Right lobe of liver (tissue), 6 donors: ENCODE data around the gene ERC2. TPM values are rescaled to one million over a fixed set of nuclear protein-coding genes. Genes with fewer than 3 reads are reported as not detected.

Source experiments
- ATAC-seq, 4 donors: fragments of 200-7000 bp; cut with Tn5 transposase; one replicate each; pipeline ENCODE4 v1.9.1; 2020; ENCODE audit warnings: mild to moderate bottlenecking in 4 of 4, moderate library complexity in 4 of 4
- DNase-seq, 3 donors: peaks; one replicate each; pipeline ENCODE4 v3.0.0-alpha.2; 2020
- H3K27ac ChIP-seq, 3 donors: fragments of 200-600 bp; one replicate each; pipeline ENCODE4 v1.8.0; 2022
- H3K27me3 ChIP-seq, 2 donors: fragments of 200-600 bp; one replicate each; pipeline ENCODE4 v1.8.0; 2022
- H3K36me3 ChIP-seq, 4 donors: fragments of 200-600 bp; sonication (generic) in 1 of 4; one replicate each; pipeline versions ENCODE4 v1.5.1 to v1.8.0; 2017 to 2022; ENCODE audit warnings: control low read depth in 1 of 4
- H3K4me1 ChIP-seq, 4 donors: fragments of 200-600 bp; sonication (generic) in 1 of 4; one replicate each; pipeline versions ENCODE4 v1.5.1 to v1.8.0; 2017 to 2022; ENCODE audit warnings: control low read depth in 1 of 4
- H3K4me3 ChIP-seq, 3 donors: fragments of 200-600 bp; one replicate each; pipeline ENCODE4 v1.8.0; 2022
- H3K9me3 ChIP-seq, 4 donors: fragments of 200-600 bp; sonication (generic) in 1 of 4; one replicate each; pipeline versions ENCODE4 v1.5.1 to v1.8.0; 2017 to 2022; ENCODE audit warnings: control low read depth in 1 of 4
- POLR2A ChIP-seq: fragments of 450-650 bp; IDR thresholded peaks from one replicate; pipeline ENCODE4 v1.6.1; 2017; ENCODE audit warnings: antibody characterized with exemption, mild to moderate bottlenecking
- WGBS: methylation state at CpG from one replicate; pipeline ENCODE4 v1.1.6; 2018; ENCODE audit warnings: low coverage, low lambda C conversion rate; ENCODE audit not compliant: insufficient coverage; ENCODE audit errors: missing lambda C conversion rate; 5-methylcytosine and 5-hydroxymethylcytosine counted together
- intact Hi-C, 2 donors: fragments of 100-400 bp; cut with DNase I; formaldehyde crosslinking; loops; one replicate each; pipeline versions ENCODE4 v1.11.2 to v1.14.1; 2022
- total RNA-seq, 6 experiments: library from RNA; depleted of rRNA in 2 of 6; stranded (reverse); fragments of >200 nt in 2 of 6; fragmentation: NEBNext Ultra II Directional in 3 of 6; extraction: Animal tissue kit (Norgen Biotek cat#: 25700) in 3 of 6; gene quantifications; one replicate each; pipeline versions ENCODE4 v1.1.0 to v1.2.4, GENCODE V29; 2016 to 2023
- TF ChIP-seq, protein P1 (sequence below), 4 donors: fragments of 200-600 bp in 3 of 4; fragments of 450-650 bp in 1 of 4; IDR thresholded peaks; one replicate each; pipeline versions ENCODE4 v1.5.1 to v1.8.0; 2016 to 2022; ENCODE audit warnings: antibody characterized with exemption in 4 of 4, mild to moderate bottlenecking in 2 of 4
- donor health status: DM: no; HTN: yes; CAD: no.
- donor health status: DM: no; HTN: no; CAD: no.
- donor health status: DM: no; HTN: no; CAD: no.
- donor health status: DM: no; HTN: yes; CAD: no.
- donor health status: DM: no; HTN: yes; CAD: no.

Gene ERC2
- total RNA-seq, 6 experiments from 2014 or later, result not detected

DNA sequence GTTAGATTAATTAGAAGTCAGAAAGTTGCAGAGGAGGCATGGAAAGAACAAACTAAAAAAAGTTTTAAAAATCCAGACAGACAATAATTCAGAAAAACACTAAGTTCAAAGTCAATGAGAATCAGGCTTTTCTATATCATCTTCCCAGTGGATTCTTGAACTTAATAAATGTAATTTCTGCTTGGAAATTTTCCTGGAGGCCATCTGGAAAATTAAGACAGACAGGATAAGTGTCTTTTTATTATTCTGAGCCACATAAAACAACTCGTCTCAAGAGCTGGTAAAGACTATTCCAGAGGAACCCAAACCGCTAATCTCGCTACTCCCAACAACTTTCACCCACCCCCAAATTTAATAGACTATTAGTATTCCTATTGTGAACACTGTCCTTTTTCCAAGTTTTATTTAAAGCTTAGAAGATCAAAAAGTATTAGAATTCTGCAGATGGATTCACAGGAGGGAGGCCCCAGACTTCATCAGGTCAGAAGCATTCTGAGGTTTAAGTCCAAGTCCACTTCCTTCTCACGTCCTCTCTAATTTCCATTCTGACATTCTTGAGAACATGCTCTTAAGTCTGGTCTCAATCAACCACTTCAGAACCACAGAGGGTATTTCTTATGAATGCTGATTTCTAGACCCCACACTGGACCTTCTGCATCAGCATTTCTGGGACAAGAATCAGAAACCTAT, 61.3 kb downstream of the ERC2 start:
- Histone ChIP-seq H3K27me3 (no peaks in the 10 kb centered on the region), H3K4me3 (no peak overlapping the region), H3K36me3 (no peaks in the 10 kb centered on the region), H3K27ac (no peak overlapping the region), H3K4me1 (no peaks in the 10 kb centered on the region), H3K9me3 (no peaks in the 10 kb centered on the region)
- intact Hi-C loops, result no loop called here
- no peak for ATAC-seq
- no peak for TF ChIP-seq POLR2A
- TF ChIP-seq, protein P1, sequence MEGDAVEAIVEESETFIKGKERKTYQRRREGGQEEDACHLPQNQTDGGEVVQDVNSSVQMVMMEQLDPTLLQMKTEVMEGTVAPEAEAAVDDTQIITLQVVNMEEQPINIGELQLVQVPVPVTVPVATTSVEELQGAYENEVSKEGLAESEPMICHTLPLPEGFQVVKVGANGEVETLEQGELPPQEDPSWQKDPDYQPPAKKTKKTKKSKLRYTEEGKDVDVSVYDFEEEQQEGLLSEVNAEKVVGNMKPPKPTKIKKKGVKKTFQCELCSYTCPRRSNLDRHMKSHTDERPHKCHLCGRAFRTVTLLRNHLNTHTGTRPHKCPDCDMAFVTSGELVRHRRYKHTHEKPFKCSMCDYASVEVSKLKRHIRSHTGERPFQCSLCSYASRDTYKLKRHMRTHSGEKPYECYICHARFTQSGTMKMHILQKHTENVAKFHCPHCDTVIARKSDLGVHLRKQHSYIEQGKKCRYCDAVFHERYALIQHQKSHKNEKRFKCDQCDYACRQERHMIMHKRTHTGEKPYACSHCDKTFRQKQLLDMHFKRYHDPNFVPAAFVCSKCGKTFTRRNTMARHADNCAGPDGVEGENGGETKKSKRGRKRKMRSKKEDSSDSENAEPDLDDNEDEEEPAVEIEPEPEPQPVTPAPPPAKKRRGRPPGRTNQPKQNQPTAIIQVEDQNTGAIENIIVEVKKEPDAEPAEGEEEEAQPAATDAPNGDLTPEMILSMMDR (IDR thresholded peaks at IDR 0.05), result no peak
- 86% methylated on average over 4 of the region's 4 CpGs for WGBS
- DNase-seq, result no peak

DNA sequence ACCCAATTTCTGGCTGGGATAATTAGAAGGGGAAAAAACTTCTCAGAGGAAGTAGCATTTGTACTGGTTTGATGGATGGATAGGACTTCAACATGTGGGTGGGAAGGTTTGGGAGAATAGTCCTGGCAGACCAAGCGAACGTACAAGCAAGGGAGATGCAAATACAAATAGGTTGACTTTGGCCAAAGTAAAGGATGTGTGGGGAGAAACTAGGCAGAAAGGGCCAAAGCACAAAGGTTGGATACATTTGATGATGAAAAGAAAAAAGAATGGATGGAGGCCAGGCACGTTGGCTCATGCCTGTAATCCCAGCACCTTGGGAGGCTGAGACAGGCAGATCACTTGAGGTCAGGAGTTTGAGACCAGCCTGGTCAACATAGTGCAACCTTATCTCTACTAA, 63.4 kb downstream of the ERC2 start:
- TF ChIP-seq POLR2A, result no peak
- TF ChIP-seq, protein P1 (IDR thresholded peaks at IDR 0.05), result no peak
- no peaks in the 10 kb centered on the region for H3K9me3 ChIP-seq
- no peaks in the 10 kb centered on the region for H3K4me1 ChIP-seq
- H3K27ac ChIP-seq, result no peak overlapping the region
- no peaks in the 10 kb centered on the region for H3K36me3 ChIP-seq
- 24% methylated on average over 3 of the region's 3 CpGs for WGBS
- ATAC-seq (peak in 2 of 4 donors; percentile 33 to 63), DNase-seq (peak in 1 of 3 donors; percentile 51)
- H3K27me3 ChIP-seq, result no peaks in the 10 kb centered on the region
- intact Hi-C loops, result no loop called here
- no peak overlapping the region for H3K4me3 ChIP-seq

DNA sequence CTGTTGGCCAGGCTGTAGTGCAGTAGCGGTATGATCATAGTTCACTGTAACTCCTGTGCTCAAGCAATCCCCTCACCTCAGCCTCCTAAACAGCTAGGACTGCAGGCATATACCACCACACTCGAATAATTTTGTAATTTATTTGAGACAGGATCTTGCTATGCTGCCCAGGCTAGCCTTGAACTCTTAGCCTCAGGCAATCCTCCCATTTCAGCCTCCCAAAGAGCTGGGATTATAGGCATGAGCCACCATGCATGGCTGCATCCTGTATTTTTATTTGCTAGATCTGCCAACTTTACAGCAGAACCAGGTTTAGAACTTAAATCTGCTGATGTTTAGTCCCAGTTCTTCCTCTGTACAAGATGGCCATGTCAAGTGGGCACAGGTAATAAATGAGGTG, 69.6 kb downstream of the ERC2 start:
- Histone ChIP-seq H3K27me3 (no peaks in the 10 kb centered on the region), H3K27ac (no peak overlapping the region), H3K9me3 (no peaks in the 10 kb centered on the region), H3K36me3 (no peaks in the 10 kb centered on the region), H3K4me3 (no peak overlapping the region), H3K4me1 (no peaks in the 10 kb centered on the region)
- no peak for DNase-seq
- 80% methylated on average over 2 of the region's 2 CpGs for WGBS
- intact Hi-C loops, result no loop called here
- TF ChIP-seq, protein P1 (IDR thresholded peaks at IDR 0.05), result no peak
- no peak for TF ChIP-seq POLR2A
- ATAC-seq, result no peak

DNA sequence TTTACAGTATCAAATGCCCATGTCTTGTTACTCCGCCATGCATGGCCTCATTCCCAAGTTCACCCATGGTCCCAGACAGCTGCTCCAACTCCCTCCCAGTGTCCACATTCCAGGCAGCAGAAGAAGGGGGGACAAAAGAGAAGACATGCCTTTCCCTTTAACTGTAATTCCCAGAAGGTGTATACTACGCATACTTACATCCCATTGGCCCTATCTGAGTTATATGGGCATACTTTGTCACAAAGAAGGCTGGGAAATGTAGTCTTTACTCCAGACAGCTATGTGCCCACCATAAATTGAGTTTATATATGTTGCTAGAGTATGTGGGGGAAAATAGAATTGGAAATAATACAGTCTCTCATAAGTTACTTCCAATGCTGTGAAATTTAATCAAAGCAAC, 70.5 kb downstream of the ERC2 start:
- no peak overlapping the region for H3K4me3 ChIP-seq
- ATAC-seq, result no peak
- DNase-seq, result no peak
- no peaks in the 10 kb centered on the region for H3K36me3 ChIP-seq
- no peaks in the 10 kb centered on the region for H3K27me3 ChIP-seq
- 82% methylated on average over 2 of the region's 2 CpGs for WGBS
- no peaks in the 10 kb centered on the region for H3K9me3 ChIP-seq
- H3K4me1 ChIP-seq, result no peaks in the 10 kb centered on the region
- no peak overlapping the region for H3K27ac ChIP-seq
- intact Hi-C loops, result no loop called here
- TF ChIP-seq, protein P1 (IDR thresholded peaks at IDR 0.05), result no peak
- no peak for TF ChIP-seq POLR2A
